ENCODE data around the gene PRR33.

GRCh38 chr11:1875093-1875850, 16.4 kb downstream of the PRR33 start:
- TF ChIP-seq CTCF (IDR thresholded peaks at IDR 0.05), result no peak
- TF ChIP-seq POLR2A (IDR thresholded peaks at IDR 0.05), result no peak
